ENCODE data around the gene SGSM2.

The SGSM2 gene

DNA sequence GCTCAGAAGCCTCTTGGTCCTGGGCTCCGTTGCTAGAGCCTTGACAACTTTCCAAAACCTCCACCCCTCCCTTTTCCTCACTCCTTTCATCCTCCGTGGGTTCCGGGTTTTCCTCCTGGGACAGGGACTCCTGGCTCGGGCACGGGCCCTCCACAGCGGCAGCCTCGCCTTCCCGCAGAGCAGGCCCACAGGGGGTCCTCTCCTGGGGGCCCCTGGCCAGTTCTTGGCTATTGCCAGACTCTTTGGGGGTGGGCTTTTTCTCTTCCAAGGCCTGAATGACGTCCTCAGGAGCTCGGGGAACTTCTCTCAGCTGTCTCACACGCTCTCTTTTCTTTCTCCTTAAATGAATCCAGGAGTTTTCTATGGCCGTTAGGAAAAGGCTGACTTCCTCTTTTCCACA, 82.9 kb downstream of the SGSM2 start:
- no peak for DNase-seq (ENCODE audit: low read depth in 1 of 2, low spot score in 1 of 2)

DNA sequence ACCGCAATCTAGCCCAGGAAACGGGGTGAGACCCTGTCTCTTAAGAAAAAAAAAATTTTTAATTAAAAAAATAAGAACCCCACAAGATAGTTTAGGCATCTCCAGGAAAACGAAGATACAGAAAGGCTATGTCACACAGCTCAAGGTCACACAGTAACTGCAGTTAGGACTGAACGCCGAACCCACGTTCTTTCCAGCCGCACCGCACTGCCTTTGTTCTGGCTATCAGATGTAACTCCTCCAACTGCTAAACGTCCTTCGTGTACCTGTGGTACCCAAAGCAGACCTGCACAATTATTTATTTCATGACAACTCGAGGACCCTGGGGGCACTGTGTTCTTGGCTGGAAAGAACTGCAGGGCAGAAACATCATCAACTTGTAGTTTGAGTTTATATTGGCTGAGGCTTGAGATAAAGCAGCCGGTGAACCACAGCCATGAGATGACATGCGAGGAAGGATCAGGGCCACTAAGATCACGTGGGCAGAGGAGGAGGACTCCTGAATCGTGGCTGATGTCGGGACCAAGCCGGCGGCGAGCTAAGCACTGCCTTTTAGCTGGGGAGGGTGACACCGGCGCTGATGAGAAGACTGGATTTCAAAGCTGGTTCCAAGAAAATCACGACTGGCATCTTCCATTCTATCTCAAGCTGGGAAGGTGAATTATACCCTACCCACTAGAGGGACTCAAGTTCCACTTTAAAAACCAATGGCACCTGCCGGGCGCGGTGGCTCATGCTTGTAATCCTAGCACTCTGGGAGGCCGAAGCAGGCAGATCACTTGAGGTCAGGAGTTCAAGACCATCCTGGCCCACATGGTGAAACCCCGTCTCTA, 84.2 kb downstream of the SGSM2 start:
- no peak for DNase-seq (ENCODE audit: low read depth in 1 of 2, low spot score in 1 of 2)

DNA sequence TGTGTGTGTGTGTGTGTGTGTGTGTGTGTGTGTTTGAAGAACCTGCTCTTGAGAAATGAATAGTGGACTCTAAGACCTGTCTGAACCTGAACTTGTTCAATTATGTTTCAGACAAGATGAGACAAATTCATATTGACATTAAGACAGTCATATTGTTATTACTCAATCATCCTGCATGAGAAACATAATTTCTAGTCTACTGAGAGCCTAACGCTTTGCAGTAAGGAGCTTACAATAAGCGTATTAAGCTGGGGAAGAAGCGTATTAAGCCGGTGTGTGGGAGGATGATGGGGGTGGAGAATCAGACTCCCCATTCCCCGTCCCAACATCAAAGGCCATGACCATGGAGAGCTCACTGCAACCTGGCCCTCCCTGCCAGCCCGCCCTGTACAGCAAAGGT, 86.0 kb downstream of the SGSM2 start:
- DNase-seq (ENCODE audit: low read depth in 1 of 2, low spot score in 1 of 2) = no peak

DNA sequence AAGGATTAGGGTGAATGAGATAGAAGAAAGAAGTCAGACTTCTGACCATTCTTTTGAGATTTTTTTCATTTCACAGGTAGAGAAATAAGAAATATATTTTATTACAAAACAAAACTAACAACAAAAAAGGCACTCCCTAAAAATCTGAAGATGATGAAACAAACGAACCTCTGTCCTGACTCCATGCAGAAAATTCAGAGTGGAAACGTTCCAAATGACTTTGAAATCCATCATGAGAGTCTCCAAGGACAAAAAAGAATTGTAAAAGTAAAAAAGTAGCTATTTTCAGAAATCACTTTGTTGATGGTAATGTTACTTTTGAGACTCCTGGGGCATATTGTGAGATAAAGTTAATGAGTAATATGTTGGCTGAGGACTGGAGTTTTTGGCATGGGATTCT, 89.9 kb downstream of the SGSM2 start:
- no peak for DNase-seq (ENCODE audit: low read depth in 1 of 2, low spot score in 1 of 2)

DNA sequence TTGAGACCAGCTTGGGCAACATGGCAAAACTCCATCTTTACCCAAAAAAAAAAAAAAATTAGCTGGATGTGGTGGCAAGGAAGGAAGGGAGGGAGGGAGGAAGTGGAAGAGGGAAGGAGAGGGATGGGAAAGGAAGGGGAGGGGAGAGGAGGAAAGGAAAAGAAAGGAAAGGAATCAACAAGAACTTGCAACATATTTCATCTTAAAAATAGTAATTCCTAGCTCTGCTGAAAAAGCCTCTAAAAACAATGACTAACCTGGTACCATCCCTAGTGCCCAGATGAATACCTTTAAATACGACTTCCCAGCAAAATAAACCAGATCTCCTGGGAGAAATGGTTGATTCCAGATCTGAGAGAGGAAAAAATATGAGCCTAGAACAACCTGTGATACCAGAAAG, 90.6 kb downstream of the SGSM2 start:
- DNase-seq (ENCODE audit: low read depth in 1 of 2, low spot score in 1 of 2) = no peak

All from activated CD4-positive, alpha-beta T cell treated with anti-CD3 and anti-CD28 coated beads, Interleukin-2, amount 50 U/mL, for 24 hours (primary cell).